K562 (cell line): Measurements from ENCODE around the gene ZNF451. TPM values are rescaled to one million over a fixed set of nuclear protein-coding genes. Genes with fewer than 3 reads are reported as not detected.
"Not testable (repeated sequence)": the region's sequence is repeated elsewhere in the genome, so short reads cannot be mapped to it uniquely, and the experiment has no call there.

Experiments used
- ATAC-seq: fragments of 200-7000 bp; cut with Tn5 transposase; 3 replicates; pipeline ENCODE4 v1.9.1; 2020; ENCODE audit warnings: moderate library complexity
- BruUV-seq: library from RNA; stranded (reverse); fragments of 400-500 nt; replicated peaks from 2 replicates; lab custom pipeline; 2021; lab: Mats Ljungman, UMichigan
- CTCF ChIA-PET: fragments of 300-600 bp; formaldehyde crosslinking; extraction: SDS; loops from one replicate; lab custom pipeline; 2021; ENCODE audit warnings: low intra/inter-chr PET ratio; lab: Yijun Ruan, JAX
- POLR2A ChIA-PET: fragments of 300-600, 350-650 bp; sonication (Branson Sonifier 250); formaldehyde crosslinking; extraction: SDS; loops from one replicate; lab custom pipeline; 2021; ENCODE audit warnings: antibody characterized with exemption, inconsistent platforms; lab: Yijun Ruan, JAX
- DNase-seq, 4 experiments: peaks; one replicate each; pipeline versions ENCODE4 v3.0.0 to v3.0.0-alpha.2; 2011 to 2018; ENCODE audit warnings: low spot score in 3 of 4, mixed read lengths in 3 of 4; ENCODE audit errors: extremely low read depth in 1 of 4
- FAIRE-seq: peaks from 2 replicates; lab custom pipeline; 2011; peaks lifted over from hg19 to GRCh38; lab: Jason Lieb, UNC
- H2AFZ ChIP-seq: 2 replicates; pipeline ENCODE4 v1.6.0; 2011; ENCODE audit warnings: low read depth, low read length, control low read depth, inconsistent platforms
- H3K27ac ChIP-seq: fragments of 200-600 bp; 3 replicates; pipeline ENCODE4 v1.8.0; 2011; ENCODE audit warnings: low read depth, mild to moderate bottlenecking, control low read depth, inconsistent platforms, low read length, moderate library complexity, mixed read lengths; ENCODE audit errors: extremely low read depth
- H3K27me3 ChIP-seq, 2 experiments: fragments of 300-600 bp in 1 of 2; 2 replicates in 1 of 2; 3 replicates in 1 of 2; pipeline versions ENCODE4 v1.6.0 to v1.8.0; 2011; ENCODE audit warnings: inconsistent platforms in 2 of 2, low read length in 2 of 2, mild to moderate bottlenecking in 1 of 2, mixed read lengths in 1 of 2, moderate library complexity in 1 of 2; ENCODE audit not compliant: control insufficient read depth in 2 of 2, insufficient read depth in 2 of 2
- H3K36me3 ChIP-seq: fragments of 300-600 bp; 3 replicates; pipeline ENCODE4 v1.8.0; 2011; ENCODE audit warnings: mild to moderate bottlenecking, low read length, inconsistent platforms; ENCODE audit not compliant: control insufficient read depth, insufficient read depth
- H3K4me1 ChIP-seq, 2 experiments: fragments of 200-600 bp in 1 of 2; replicated peaks in 1 of 2; 2 replicates in 1 of 2; 3 replicates in 1 of 2; pipeline versions ENCODE4 v1.5.1 to v1.8.0; 2011; ENCODE audit warnings: inconsistent platforms in 2 of 2, low read length in 2 of 2, mild to moderate bottlenecking in 1 of 2, mixed read lengths in 1 of 2, moderate library complexity in 1 of 2; ENCODE audit not compliant: control insufficient read depth in 2 of 2, insufficient read depth in 2 of 2
- H3K4me2 ChIP-seq: 2 replicates; pipeline ENCODE4 v1.6.1; 2011; ENCODE audit warnings: low read length, control low read depth, inconsistent platforms, mixed read lengths; ENCODE audit not compliant: insufficient read depth
- H3K4me3 ChIP-seq: fragments of 200-600 bp; sonication (generic), shearing (Covaris generic); 2 replicates; pipeline ENCODE4 v1.5.1; 2016; ENCODE audit warnings: control low read depth, inconsistent platforms
- H3K79me2 ChIP-seq: fragments of 200-600 bp; 3 replicates; pipeline ENCODE4 v1.8.0; 2011; ENCODE audit warnings: low read length, inconsistent platforms; ENCODE audit not compliant: control insufficient read depth, insufficient read depth
- H3K9ac ChIP-seq, 2 experiments: 2 replicates each; pipeline versions ENCODE4 v1.6.0 to v1.6.1; 2011; ENCODE audit warnings: low read depth in 2 of 2, low read length in 2 of 2, control low read depth in 1 of 2, inconsistent platforms in 1 of 2, mild to moderate bottlenecking in 1 of 2, mixed read lengths in 1 of 2; ENCODE audit not compliant: insufficient read depth in 1 of 2
- H3K9me1 ChIP-seq: one replicate; pipeline ENCODE4 v1.6.0; 2011; ENCODE audit warnings: inconsistent platforms, mild to moderate bottlenecking, low read length, moderate library complexity; ENCODE audit not compliant: control insufficient read depth, insufficient read depth
- H3K9me3 ChIP-seq: replicated peaks from 2 replicates; pipeline ENCODE4 v1.5.1; 2011; ENCODE audit warnings: low read depth, low read length, inconsistent platforms; ENCODE audit not compliant: control insufficient read depth, insufficient read depth
- H4K20me1 ChIP-seq: replicated peaks from 2 replicates; pipeline ENCODE4 v1.6.1; 2011; ENCODE audit warnings: low read length, inconsistent platforms, mixed read lengths; ENCODE audit not compliant: control insufficient read depth, insufficient read depth
- ATF1 ChIP-seq, 2 experiments: fragments of 450-650 bp in 1 of 2; IDR thresholded peaks; 2 replicates each; pipeline ENCODE4 v1.6.1; 2016; ENCODE audit warnings: missing compliant biosample characterization in 1 of 2, missing genetic modification characterization in 1 of 2
- BCOR ChIP-seq: fragments of 450-650 bp; IDR thresholded peaks from 2 replicates; pipeline ENCODE4 v1.6.1; 2016
- CBFA2T3 ChIP-seq: fragments of 450-650 bp; IDR thresholded peaks from 2 replicates; pipeline ENCODE4 v1.6.1; 2017
- CXXC5 ChIP-seq: fragments of 250-450 bp; sonication (Bioruptor Pico); IDR thresholded peaks from 2 replicates; pipeline ENCODE4 v1.8.0; 2022; ENCODE audit warnings: inconsistent platforms, mild to moderate bottlenecking, moderate library complexity
- DPF2 ChIP-seq: fragments of 450-650 bp; IDR thresholded peaks from 2 replicates; pipeline ENCODE4 v1.6.1; 2016
- HDAC1 ChIP-seq, 2 experiments: fragments of 450-650 bp; IDR thresholded peaks; 2 replicates each; pipeline ENCODE4 v1.6.1; 2016 to 2017; ENCODE audit warnings: inconsistent platforms in 1 of 2, mild to moderate bottlenecking in 1 of 2, moderate library complexity in 1 of 2
- NKRF ChIP-seq: fragments of 450-650 bp; IDR thresholded peaks from 2 replicates; pipeline ENCODE4 v1.6.1; 2016; ENCODE audit warnings: borderline replicate concordance
- RBFOX2 ChIP-seq: fragments of 200-400 bp; formaldehyde crosslinking; IDR thresholded peaks from 2 replicates; pipeline ENCODE4 v1.6.1; 2017; ENCODE audit warnings: low read depth, mild to moderate bottlenecking, low read length, moderate library complexity
- TRIM24 ChIP-seq, 2 experiments: fragments of 450-650 bp; IDR thresholded peaks; 2 replicates each; pipeline ENCODE4 v1.6.1; 2016
- WGBS: fragments of 100-300 bp; shearing (Covaris generic); methylation state at CpG from one replicate; pipeline ENCODE4 v1.1.6; 2016; ENCODE audit warnings: low coverage, mixed read lengths; ENCODE audit not compliant: insufficient coverage; ENCODE audit errors: missing lambda C conversion rate; 5-methylcytosine and 5-hydroxymethylcytosine counted together
- in situ Hi-C: fragments of 300-500 bp; cut with MboI; formaldehyde crosslinking; loops from 4 replicates; pipeline ENCODE4 v1.15.0; 2018; ENCODE audit warnings: inconsistent platforms, mixed read lengths
- intact Hi-C: fragments of 100-400 bp; cut with micrococcal nuclease; formaldehyde crosslinking; loops from 2 replicates; pipeline ENCODE4 v1.14.2; 2022
- polyA plus RNA-seq, 8 experiments: library from polyadenylated mRNA; depleted of rRNA in 4 of 8; stranded (reverse) in 5 of 8; unstranded in 3 of 8; fragments of >200 nt; fragmentation: Nextera tagmentation in 2 of 8; fragmentation: Illumina TruSeq in 1 of 8; extraction: Ambion mirVana in 2 of 8; extraction: Trizol in 1 of 8; gene quantifications; 2 replicates each; pipeline versions ENCODE4 v1.2.1 to v1.2.3, GENCODE V29; 2011 to 2014; ENCODE audit warnings: inconsistent platforms in 1 of 8, missing spikeins in 1 of 8
- total RNA-seq, 7 experiments: library from RNA; depleted of rRNA in 6 of 7; stranded (reverse); fragments of >200 nt in 6 of 7; fragmentation: Illumina TruSeq in 2 of 7; extraction: Trizol in 2 of 7; gene quantifications; 2 replicates each; pipeline versions ENCODE4 v1.2.1 to v1.2.3, GENCODE V29; 2011 to 2021; ENCODE audit warnings: low replicate concordance in 1 of 7

ZNF451 gene
- total and polyA plus RNA-seq, 9 of the 15 experiments (the other 6 are each of a cell fraction or from before 2014, with no cell fraction given), result 16.1 to 74.3 (median 38.3) TPM

GRCh38 chr6:57047859-57048258 lies 42.1 kb upstream of the ZNF451 start:
- TF ChIP-seq TRIM24 (IDR thresholded peaks at IDR 0.05) (0 out of 4 replicates have a peak, but pooled peaks of 1 of the 2 experiments have one; percentile 26), BCOR (peak; percentile 50; the same call in 1 of the 2 replicates), RBFOX2 (0 out of 2 replicates have a peak, but pooled peaks have one; percentile 7), NKRF (0 out of 2 replicates have a peak, but pooled peaks have one; percentile 22), HDAC1 (IDR thresholded peaks at IDR 0.05) (0 out of 4 replicates have a peak, but pooled peaks of 1 of the 2 experiments have one; percentile 15), ATF1 (tag; IDR thresholded peaks at IDR 0.05) (peak; percentile 32; the same call in 1 of the 2 replicates), CXXC5 (peak; percentile 28; the same call in 1 of the 2 replicates), CBFA2T3 (peak; percentile 70), DPF2 (0 out of 2 replicates have a peak, but pooled peaks have one; percentile 15)
- H4K20me1 ChIP-seq; in situ Hi-C loops; H3K9me1 ChIP-seq; H2AFZ ChIP-seq; H3K9me3 ChIP-seq; DNase-seq; CTCF ChIA-PET; H3K27me3 ChIP-seq; FAIRE-seq; TF ChIP-seq ATF1 (CRISPR knock-in tag; IDR thresholded peaks at IDR 0.05): not testable (repeated sequence)
- POLR2A ChIA-PET, result interaction anchor here (1.2 kb wide), 1 partner anchor 10 kb away, joined by 3 read pairs; no protein-coding TSS in a partner anchor
- peak overlapping the region; percentile 82; the same call in 1 of the 2 replicates for H3K4me2 ChIP-seq
- peak overlapping the region; percentile 71 for H3K27ac ChIP-seq
- intact Hi-C loops, result loop anchor here (5.0 kb wide), 1 partner anchor 124 kb away; the partner anchor contains the start of gene BAG2
- peaks cover 57% of the 10 kb centered on the region for H3K79me2 ChIP-seq
- peak overlapping the region; percentile 44 for H3K4me3 ChIP-seq
- peaks cover 46% of the 10 kb centered on the region for H3K36me3 ChIP-seq
- BruUV-seq, result TSS peak; percentile 38
- WGBS, result 0% methylated on average over 4 of the region's 6 CpGs
- H3K9ac ChIP-seq, result peak overlapping the region in 1 of 2 experiments; percentile 67; a peak in 2 of 4 replicates
- peaks cover 6 to 10% of the 10 kb centered on the region in 2 experiments; a peak in 4 of 5 replicates for H3K4me1 ChIP-seq
- ATAC-seq, result peak; percentile 19
